ENCODE measurements around the gene PPP2R5D. TPM values are rescaled to one million over a fixed set of nuclear protein-coding genes. Genes with fewer than 3 reads are reported as not detected.

The PPP2R5D gene
- polyA plus RNA-seq, 1 donor (not counting 4 experiments of a cell fraction or from before 2014, with no cell fraction given): 49.6 TPM

GRCh38 chr6:42968783-42969182, 15.6 kb upstream of the PPP2R5D start:
- peaks cover 14 to 21% of the 10 kb centered on the region in 2 experiments for H3K36me3 ChIP-seq (ENCODE audit: control insufficient read depth in 2 of 2, extremely low read depth in 1 of 2, insufficient read depth in 2 of 2, low read length in 2 of 2)
- H3K4me1 ChIP-seq (ENCODE audit: control insufficient read depth, extremely low read depth, insufficient read depth, low read length): peaks cover 6% of the 10 kb centered on the region
- no peak overlapping the region for H2AFZ ChIP-seq (ENCODE audit: control insufficient read depth, low read length)
- H3K79me2 ChIP-seq (ENCODE audit: control insufficient read depth, insufficient read depth, low read length): no peaks in the 10 kb centered on the region
- DNase-seq (ENCODE audit: low read depth, low spot score) (no peak), FAIRE-seq (no peak)
- no peak overlapping the region for H3K4me3 ChIP-seq (ENCODE audit: control insufficient read depth in 2 of 3, extremely low read depth in 1 of 3, insufficient read depth in 2 of 3, low read depth in 1 of 3, low read length in 3 of 3)
- dilution Hi-C loops (cut with MboI; ENCODE audit: extremely low pct_ligation_motif_present, low sequenced_read_pairs): no loop called here
- no peak overlapping the region for H3K9ac ChIP-seq (ENCODE audit: control insufficient read depth, extremely low read depth, insufficient read depth, low read length)
- no peaks in the 10 kb centered on the region for H3K27me3 ChIP-seq (ENCODE audit: control insufficient read depth, extremely low read depth, insufficient read depth, low read length)
- no peaks in the 10 kb centered on the region for H3K9me3 ChIP-seq (ENCODE audit: control insufficient read depth, low read depth, low read length)
- peaks cover 2% of the 10 kb centered on the region for H3K9me1 ChIP-seq (ENCODE audit: control insufficient read depth, extremely low read depth, insufficient read depth, low read length)
- no peak overlapping the region for H3K27ac ChIP-seq (ENCODE audit: control insufficient read depth, insufficient read depth, low read length)
- no peak overlapping the region for H3K4me2 ChIP-seq (ENCODE audit: control insufficient read depth, extremely low read depth, insufficient read depth, low read depth, low read length)
- H4K20me1 ChIP-seq (ENCODE audit: control insufficient read depth, extremely low read depth, insufficient read depth, low read length): no peaks in the 10 kb centered on the region
- TF ChIP-seq EZH2 (IDR thresholded peaks at IDR 0.05; ENCODE audit: low read length) (no peak), CTCF (optimal IDR thresholded peaks at IDR 0.05 in 1 of 3, IDR thresholded peaks at IDR 0.05 in 1 of 3, conservative IDR thresholded peaks at IDR 0.05 in 1 of 3; ENCODE audit: extremely low read depth in 1 of 3, insufficient read depth in 2 of 3, low read length in 3 of 3) (no peak)

GRCh38 chr6:42969431-42969830, 14.9 kb upstream of the PPP2R5D start:
- Histone ChIP-seq H3K79me2 (ENCODE audit: control insufficient read depth, insufficient read depth, low read length) (no peaks in the 10 kb centered on the region), H3K4me1 (ENCODE audit: control insufficient read depth, extremely low read depth, insufficient read depth, low read length) (peaks cover 6% of the 10 kb centered on the region), H3K9ac (ENCODE audit: control insufficient read depth, extremely low read depth, insufficient read depth, low read length) (no peak overlapping the region), H3K27ac (ENCODE audit: control insufficient read depth, insufficient read depth, low read length) (no peak overlapping the region), H3K9me3 (ENCODE audit: control insufficient read depth, low read depth, low read length) (no peaks in the 10 kb centered on the region), H3K4me3 (ENCODE audit: control insufficient read depth in 2 of 3, extremely low read depth in 1 of 3, insufficient read depth in 2 of 3, low read depth in 1 of 3, low read length in 3 of 3) (no peak overlapping the region), H3K9me1 (ENCODE audit: control insufficient read depth, extremely low read depth, insufficient read depth, low read length) (peaks cover 3% of the 10 kb centered on the region), H3K36me3 (ENCODE audit: control insufficient read depth in 2 of 2, extremely low read depth in 1 of 2, insufficient read depth in 2 of 2, low read length in 2 of 2) (peaks cover 13 to 18% of the 10 kb centered on the region in 2 experiments), H2AFZ (ENCODE audit: control insufficient read depth, low read length) (no peak overlapping the region), H3K27me3 (ENCODE audit: control insufficient read depth, extremely low read depth, insufficient read depth, low read length) (no peaks in the 10 kb centered on the region), H3K4me2 (ENCODE audit: control insufficient read depth, extremely low read depth, insufficient read depth, low read depth, low read length) (no peak overlapping the region), H4K20me1 (ENCODE audit: control insufficient read depth, extremely low read depth, insufficient read depth, low read length) (no peaks in the 10 kb centered on the region)
- dilution Hi-C loops (cut with MboI; ENCODE audit: extremely low pct_ligation_motif_present, low sequenced_read_pairs): no loop called here
- FAIRE-seq (no peak), DNase-seq (ENCODE audit: low read depth, low spot score) (no peak)
- no peak for TF ChIP-seq EZH2 (IDR thresholded peaks at IDR 0.05; ENCODE audit: low read length)
- no peak for TF ChIP-seq CTCF (optimal IDR thresholded peaks at IDR 0.05 in 1 of 3, IDR thresholded peaks at IDR 0.05 in 1 of 3, conservative IDR thresholded peaks at IDR 0.05 in 1 of 3; ENCODE audit: extremely low read depth in 1 of 3, insufficient read depth in 2 of 3, low read length in 3 of 3)

Measured in keratinocyte (primary cell).